PC-9 (cell line): ENCODE results near the gene SNRNP25.

Experiments used
- EZH2 ChIP-seq: fragments of 200-600 bp; sonication (generic); IDR thresholded peaks from 2 replicates; pipeline ENCODE4 v1.8.0; 2017; ENCODE audit warnings: antibody characterized with exemption, low read depth
- TF ChIP-seq, protein P1 (sequence below): fragments of 200-600 bp; sonication (generic); conservative IDR thresholded peaks from 2 replicates; pipeline ENCODE4 v1.6.1; 2017; ENCODE audit warnings: mixed run types, antibody characterized with exemption, mild to moderate bottlenecking, moderate library complexity

DNA sequence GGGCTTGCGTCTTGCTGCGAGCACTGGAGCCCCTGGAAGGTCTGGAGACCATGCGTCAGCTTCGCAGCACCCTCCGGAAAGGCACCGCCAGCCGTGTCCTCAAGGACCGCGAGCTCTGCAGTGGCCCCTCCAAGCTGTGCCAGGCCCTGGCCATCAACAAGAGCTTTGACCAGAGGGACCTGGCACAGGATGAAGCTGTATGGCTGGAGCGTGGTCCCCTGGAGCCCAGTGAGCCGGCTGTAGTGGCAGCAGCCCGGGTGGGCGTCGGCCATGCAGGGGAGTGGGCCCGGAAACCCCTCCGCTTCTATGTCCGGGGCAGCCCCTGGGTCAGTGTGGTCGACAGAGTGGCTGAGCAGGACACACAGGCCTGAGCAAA lies 31.8 kb downstream of the SNRNP25 start:
- TF ChIP-seq, protein P1, sequence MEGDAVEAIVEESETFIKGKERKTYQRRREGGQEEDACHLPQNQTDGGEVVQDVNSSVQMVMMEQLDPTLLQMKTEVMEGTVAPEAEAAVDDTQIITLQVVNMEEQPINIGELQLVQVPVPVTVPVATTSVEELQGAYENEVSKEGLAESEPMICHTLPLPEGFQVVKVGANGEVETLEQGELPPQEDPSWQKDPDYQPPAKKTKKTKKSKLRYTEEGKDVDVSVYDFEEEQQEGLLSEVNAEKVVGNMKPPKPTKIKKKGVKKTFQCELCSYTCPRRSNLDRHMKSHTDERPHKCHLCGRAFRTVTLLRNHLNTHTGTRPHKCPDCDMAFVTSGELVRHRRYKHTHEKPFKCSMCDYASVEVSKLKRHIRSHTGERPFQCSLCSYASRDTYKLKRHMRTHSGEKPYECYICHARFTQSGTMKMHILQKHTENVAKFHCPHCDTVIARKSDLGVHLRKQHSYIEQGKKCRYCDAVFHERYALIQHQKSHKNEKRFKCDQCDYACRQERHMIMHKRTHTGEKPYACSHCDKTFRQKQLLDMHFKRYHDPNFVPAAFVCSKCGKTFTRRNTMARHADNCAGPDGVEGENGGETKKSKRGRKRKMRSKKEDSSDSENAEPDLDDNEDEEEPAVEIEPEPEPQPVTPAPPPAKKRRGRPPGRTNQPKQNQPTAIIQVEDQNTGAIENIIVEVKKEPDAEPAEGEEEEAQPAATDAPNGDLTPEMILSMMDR, result no peak
- TF ChIP-seq EZH2, result no peak
